Retina (tissue), 1 donor: Measurements from ENCODE around the gene ZNF14.
"Not testable (repeated sequence)": the region's sequence is repeated elsewhere in the genome, so short reads cannot be mapped to it uniquely, and the experiment has no call there.

Source experiments
- DNase-seq: peaks from one replicate; pipeline ENCODE4 v3.0.0-alpha.2; 2016

Gene ZNF14

GRCh38 chr19:19746286-19747213, 13.6 kb upstream of the ZNF14 start:
- no peak for DNase-seq

- DNase-seq = no peak
These were observed 12.8 kb upstream of the ZNF14 start for GRCh38 chr19:19745496-19746285.

DNA sequence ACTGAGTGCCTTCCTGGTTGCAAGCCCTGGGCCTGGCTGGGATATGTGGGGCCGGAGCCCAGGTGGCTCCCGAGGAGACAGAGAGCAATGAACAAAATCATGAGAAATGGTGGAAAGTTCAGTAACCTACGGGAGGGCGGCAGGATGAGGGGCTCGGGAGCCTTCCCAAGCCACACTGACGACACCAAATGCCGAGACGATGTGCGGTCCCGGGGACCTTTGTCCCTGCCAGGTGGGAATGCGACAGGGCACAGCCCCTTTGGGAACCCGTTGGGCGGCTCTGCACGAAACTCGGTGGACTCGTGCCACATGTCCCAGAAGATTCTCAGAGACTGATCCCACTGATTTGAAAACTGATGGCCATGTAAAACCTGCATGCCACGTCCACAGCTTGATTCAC, 11.7 kb upstream of the ZNF14 start:
- no peak for DNase-seq

DNA sequence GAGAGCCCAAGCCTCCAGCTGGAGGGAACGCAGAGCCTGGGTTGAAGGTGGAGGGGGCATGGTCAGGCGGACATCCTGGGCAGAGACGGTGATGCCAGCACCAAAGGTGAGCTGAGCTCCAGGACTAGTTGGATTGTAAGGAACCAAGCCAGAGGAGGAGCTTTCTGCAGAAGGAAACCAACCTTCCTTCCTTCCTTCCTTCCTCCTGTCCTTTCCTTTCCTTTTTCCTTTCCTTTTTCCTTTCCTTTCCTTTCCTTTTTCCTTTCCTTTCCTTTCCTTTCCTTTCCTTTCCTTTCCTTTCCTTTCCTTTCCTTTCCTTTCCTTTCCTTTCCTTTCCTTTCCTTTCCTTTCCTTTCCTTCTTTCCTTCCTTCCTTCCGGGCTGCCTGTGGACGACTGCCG, 11.0 kb upstream of the ZNF14 start:
- not testable (repeated sequence) for DNase-seq

GRCh38 chr19:19743176-19743575, 10.3 kb upstream of the ZNF14 start:
- no peak for DNase-seq

DNA sequence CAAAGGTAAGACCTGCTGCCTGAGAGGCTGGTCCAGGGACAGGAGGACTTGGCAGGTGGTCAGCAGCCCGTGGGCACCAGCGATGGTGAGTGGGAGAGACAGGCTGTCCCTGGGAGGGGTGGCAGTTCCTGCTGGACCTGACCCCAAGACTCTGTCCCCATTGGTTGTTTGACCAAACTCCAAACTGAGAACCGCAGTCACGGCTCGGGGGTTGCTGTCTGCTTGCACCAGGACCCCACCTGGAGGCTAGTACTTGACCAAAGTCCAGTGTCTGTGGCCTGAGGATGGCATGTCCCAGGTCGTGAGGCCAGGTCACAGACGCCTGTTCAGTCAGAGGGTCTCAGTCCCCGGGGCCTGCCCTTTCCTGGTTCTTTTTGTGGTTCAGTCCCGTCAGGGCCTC, 9.9 kb upstream of the ZNF14 start:
- no peak for DNase-seq

- DNase-seq = no peak
These were observed 8.3 kb upstream of the ZNF14 start for GRCh38 chr19:19741184-19741583.

GRCh38 chr19:19740755-19741154, 7.8 kb upstream of the ZNF14 start:
- no peak for DNase-seq

- no peak for DNase-seq
These were observed 5.7 kb upstream of the ZNF14 start for GRCh38 chr19:19738564-19738963.

DNA sequence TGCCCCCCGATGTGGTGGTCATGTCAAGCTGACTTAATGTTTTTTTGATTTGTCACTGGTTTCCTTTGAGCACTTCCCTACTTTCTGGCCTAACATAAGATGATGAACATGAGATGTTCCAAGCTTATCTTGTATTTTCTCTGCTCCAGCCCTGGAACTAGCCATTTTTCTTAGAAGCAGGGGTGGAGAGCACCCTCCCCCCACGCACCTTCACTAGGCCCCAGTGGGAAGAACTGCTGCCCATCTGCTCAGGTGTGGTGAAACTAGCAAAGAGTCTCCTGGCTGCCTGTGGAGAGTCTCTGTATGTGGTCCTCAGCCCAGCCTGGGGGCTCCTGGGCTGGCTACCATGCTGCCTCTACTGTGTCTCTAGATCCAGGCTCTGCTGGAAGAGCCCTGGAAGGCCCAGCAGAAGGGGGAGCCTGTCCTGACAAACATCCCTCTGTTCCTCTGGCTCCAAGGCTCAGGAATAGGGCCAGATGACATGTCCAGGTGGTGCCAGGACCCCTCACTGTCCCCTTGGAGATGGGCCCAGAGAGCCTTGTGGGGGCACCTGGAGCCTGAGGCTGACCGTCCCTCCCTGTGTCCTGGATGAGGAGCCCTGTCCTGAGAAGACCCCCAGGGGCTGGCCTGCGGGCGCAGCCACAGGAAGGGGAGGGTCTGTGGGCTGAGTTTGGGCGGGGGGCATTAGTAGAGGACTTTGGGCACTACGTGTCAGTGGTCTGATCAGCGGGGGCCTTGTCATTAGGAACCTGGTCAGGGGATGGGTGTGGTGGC, 4.8 kb upstream of the ZNF14 start:
- DNase-seq = no peak

GRCh38 chr19:19721896-19722295, 11.0 kb downstream of the ZNF14 start:
- DNase-seq = no peak

DNA sequence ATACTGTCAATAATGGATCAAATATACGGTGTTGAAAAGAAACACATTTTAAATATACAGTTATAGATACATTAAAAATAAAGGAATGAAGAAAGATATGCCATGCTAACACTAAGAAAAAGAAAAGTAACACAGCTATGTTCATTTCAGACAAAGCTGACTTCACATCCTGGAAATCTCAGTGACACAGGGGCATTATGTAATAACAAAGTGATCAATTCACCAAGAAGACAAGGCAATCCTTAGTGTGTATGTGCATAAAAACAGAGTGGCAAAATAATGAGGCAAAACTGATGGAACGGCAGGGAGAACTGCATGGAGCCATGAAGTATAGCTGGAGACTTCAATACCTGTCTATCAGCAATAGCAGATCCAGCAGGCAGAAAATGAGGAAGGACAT, 13.1 kb downstream of the ZNF14 start:
- no peak for DNase-seq

GRCh38 chr19:19711934-19712828, 20.7 kb downstream of the ZNF14 start:
- no peak for DNase-seq

DNA sequence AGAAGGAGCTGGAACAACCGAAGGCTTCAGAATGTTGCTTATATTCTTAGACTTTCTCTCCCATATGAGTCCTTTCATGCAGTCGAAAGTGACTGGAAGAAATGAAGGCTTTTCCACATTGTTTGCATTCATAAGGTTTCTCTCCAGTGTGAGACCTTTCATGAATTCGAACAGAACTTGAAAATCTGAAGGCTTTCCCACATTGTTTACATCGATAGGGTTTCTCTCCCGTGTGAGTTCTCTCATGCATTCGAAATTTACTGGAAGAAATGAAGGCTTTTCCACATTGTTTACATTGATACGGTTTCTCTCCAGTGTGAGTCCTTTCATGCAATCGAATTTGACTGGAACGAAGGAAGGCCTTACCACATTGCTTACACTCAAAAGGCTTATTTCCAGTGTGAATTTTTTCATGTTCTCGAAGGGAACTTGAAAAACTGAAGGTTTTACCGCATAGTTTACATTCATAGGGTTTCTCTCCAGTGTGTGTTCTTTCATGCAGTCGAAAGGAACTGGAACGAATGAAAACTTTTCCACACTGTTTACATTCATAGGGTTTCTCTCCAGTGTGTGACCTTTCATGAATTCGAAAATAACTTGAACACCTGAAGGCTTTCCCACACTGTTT, 21.5 kb downstream of the ZNF14 start:
- DNase-seq = no peak

GRCh38 chr19:19710506-19710905, 22.4 kb downstream of the ZNF14 start:
- no peak for DNase-seq

- no peak for DNase-seq
These were observed 28.1 kb downstream of the ZNF14 start for GRCh38 chr19:19704836-19705235.

DNA sequence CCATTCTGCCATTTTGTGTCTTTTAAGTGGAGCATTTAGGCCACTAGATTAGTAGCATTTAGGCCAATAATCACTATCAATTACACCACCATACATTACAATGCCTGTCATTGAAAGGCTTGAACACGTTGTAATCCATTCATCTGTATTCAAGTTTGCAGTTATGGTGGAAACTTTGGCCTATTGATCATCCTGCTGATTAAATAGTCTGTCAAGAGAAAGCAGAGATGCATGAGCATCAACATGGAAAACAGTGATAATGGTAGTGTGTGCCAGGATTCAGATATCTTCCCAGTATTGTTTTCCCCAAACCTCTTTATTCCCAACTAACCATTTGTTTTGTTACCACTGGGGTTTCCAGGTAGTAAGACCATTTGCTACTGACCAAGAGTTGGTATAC, 32.4 kb downstream of the ZNF14 start:
- DNase-seq = not testable (repeated sequence)

- no peak for DNase-seq
These were observed 35.3 kb downstream of the ZNF14 start for GRCh38 chr19:19697589-19697988.

GRCh38 chr19:19696386-19696785, 36.5 kb downstream of the ZNF14 start:
- DNase-seq = no peak

- DNase-seq = no peak
These were observed 41.2 kb downstream of the ZNF14 start for GRCh38 chr19:19691683-19692082.

DNA sequence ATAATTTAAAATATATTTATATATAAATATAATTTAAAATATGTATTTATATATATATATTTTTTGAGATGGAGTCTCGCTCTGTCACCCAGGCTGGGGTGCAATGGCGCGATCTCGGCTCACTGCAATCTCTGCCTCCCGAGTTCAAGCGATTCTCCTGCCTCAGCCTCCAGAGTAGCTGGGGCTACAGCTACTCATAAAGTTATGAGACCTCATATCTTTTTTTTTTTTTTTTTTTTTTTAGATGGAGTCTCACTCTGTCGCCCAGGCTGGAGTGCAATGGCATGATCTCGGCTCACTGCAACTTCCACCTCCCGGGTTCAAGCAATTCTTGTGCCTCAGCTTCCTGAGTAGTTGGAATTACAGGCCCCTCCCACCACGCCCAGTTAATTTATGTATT, 43.9 kb downstream of the ZNF14 start:
- not testable (repeated sequence) for DNase-seq

- DNase-seq = peak; percentile 36
These were observed 45.8 kb downstream of the ZNF14 start for GRCh38 chr19:19687090-19687489.
